OCI-LY1 (cell line): Measurements from ENCODE around the gene TAS1R3.

Source experiments
- H2AFZ ChIP-seq: fragments of 200-600 bp; sonication (generic), shearing (Covaris generic); 2 replicates; pipeline ENCODE4 v1.6.0; 2014; ENCODE audit warnings: antibody characterized with exemption, mild to moderate bottlenecking, low read length
- H3F3A ChIP-seq: fragments of 200-600 bp; sonication (generic), shearing (Covaris generic); 2 replicates; pipeline ENCODE4 v1.6.0; 2014; ENCODE audit warnings: mild to moderate bottlenecking, antibody characterized with exemption, low read length, moderate library complexity; ENCODE audit not compliant: insufficient read depth
- H3K27ac ChIP-seq: fragments of 200-600 bp; sonication (generic); 2 replicates; pipeline ENCODE4 v1.5.1; 2014; ENCODE audit warnings: low read length, mixed run types, mild to moderate bottlenecking, low read depth; ENCODE audit not compliant: poor library complexity, severe bottlenecking
- H3K27me3 ChIP-seq: fragments of 200-600 bp; sonication (generic); 2 replicates; pipeline ENCODE4 v1.6.0; 2014; ENCODE audit warnings: antibody characterized with exemption, mild to moderate bottlenecking, low read length, moderate library complexity; ENCODE audit not compliant: insufficient read depth
- H3K36me3 ChIP-seq: fragments of 200-600 bp; sonication (generic); 2 replicates; pipeline ENCODE4 v1.6.1; 2014; ENCODE audit warnings: mild to moderate bottlenecking, antibody characterized with exemption, low read length, moderate library complexity, mixed read lengths; ENCODE audit not compliant: insufficient read depth
- H3K4me1 ChIP-seq: fragments of 200-600 bp; sonication (generic); 2 replicates; pipeline ENCODE4 v1.5.1; 2014; ENCODE audit warnings: mild to moderate bottlenecking, low read length, moderate library complexity; ENCODE audit not compliant: insufficient read depth, severe bottlenecking
- H3K4me2 ChIP-seq: fragments of 200-600 bp; sonication (generic), shearing (Covaris generic); 2 replicates; pipeline ENCODE4 v1.6.1; 2014; ENCODE audit warnings: low read length
- H3K4me3 ChIP-seq: fragments of 200-600 bp; sonication (generic); 2 replicates; pipeline ENCODE4 v1.5.1; 2014; ENCODE audit warnings: low read length, low read depth, mild to moderate bottlenecking, mixed read lengths; ENCODE audit not compliant: poor library complexity, severe bottlenecking
- H3K79me2 ChIP-seq: fragments of 200-600 bp; shearing (Covaris generic); 2 replicates; pipeline ENCODE4 v1.6.1; 2016; ENCODE audit warnings: mixed run types, low read length, mixed read lengths; ENCODE audit not compliant: insufficient read depth
- H3K9ac ChIP-seq: fragments of 200-600 bp; sonication (generic), shearing (Covaris generic); 2 replicates; pipeline ENCODE4 v1.6.1; 2014; ENCODE audit warnings: mild to moderate bottlenecking, low read length, mixed read lengths
- H3K9me2 ChIP-seq: fragments of 200-600 bp; sonication (generic), shearing (Covaris generic); 2 replicates; pipeline ENCODE4 v1.6.1; 2014; ENCODE audit warnings: low read depth, mild to moderate bottlenecking, low read length, mixed read lengths
- H3K9me3 ChIP-seq: fragments of 200-600 bp; shearing (Covaris generic); 2 replicates; pipeline ENCODE4 v1.6.1; 2014; ENCODE audit warnings: low read length, mixed read lengths
- H4K20me1 ChIP-seq: fragments of 200-600 bp; sonication (generic), shearing (Covaris generic); 2 replicates; pipeline ENCODE4 v1.6.0; 2016; ENCODE audit warnings: mild to moderate bottlenecking, low read length; ENCODE audit not compliant: insufficient read depth
- CTCF ChIP-seq: fragments of 200-600 bp; sonication (generic), shearing (Covaris generic); IDR thresholded peaks from 2 replicates; pipeline ENCODE4 v1.5.1; 2017; ENCODE audit warnings: mild to moderate bottlenecking, antibody characterized with exemption, low read length, moderate library complexity, mixed read lengths
- EZH2 ChIP-seq: fragments of 200-600 bp; sonication (generic), shearing (Covaris generic); IDR thresholded peaks from 2 replicates; pipeline ENCODE4 v1.8.0; 2017; ENCODE audit warnings: borderline replicate concordance, mixed run types, mild to moderate bottlenecking, antibody characterized with exemption, low read length, moderate library complexity, mixed read lengths

The TAS1R3 gene

DNA sequence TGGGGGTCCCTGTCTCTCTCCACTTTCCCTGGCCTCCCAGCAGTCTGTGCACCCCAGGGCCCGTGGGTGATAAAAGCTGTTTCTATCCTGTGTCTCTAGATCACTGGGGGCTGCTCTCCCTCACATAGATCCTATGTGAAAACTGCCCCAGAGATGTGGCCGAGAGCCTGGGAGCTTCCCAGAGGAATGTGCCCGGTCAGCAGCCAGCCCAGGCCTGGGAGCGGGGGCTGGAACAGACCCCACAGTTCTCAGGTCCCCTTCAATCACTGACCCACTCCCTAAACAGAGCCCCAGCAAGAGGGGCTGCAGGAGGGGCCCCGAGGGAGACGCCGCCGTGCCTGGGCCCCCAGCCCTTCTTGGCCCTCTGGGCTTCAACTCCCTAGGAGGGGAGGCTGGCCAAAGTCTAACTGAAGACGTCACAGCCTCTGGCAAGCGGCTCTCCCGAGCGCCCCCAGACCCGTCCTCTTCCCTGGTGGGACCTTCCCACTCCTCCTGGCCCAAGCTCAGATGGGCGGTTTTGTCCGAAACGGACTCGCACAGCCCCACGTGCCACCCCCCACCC is 26.9 kb downstream of the TAS1R3 start:
- peaks cover 7% of the 10 kb centered on the region; the same call in 1 of the 2 replicates for H3K27me3 ChIP-seq
- H4K20me1 ChIP-seq, result no peaks in the 10 kb centered on the region
- no peaks in the 10 kb centered on the region for H3K9me3 ChIP-seq
- no peaks in the 10 kb centered on the region for H3K79me2 ChIP-seq
- H2AFZ ChIP-seq, result no peak overlapping the region
- H3K4me2 ChIP-seq, result 0 out of 2 replicates have a peak overlapping the region, but pooled peaks have one; percentile 23
- H3K4me1 ChIP-seq, result peaks cover 6% of the 10 kb centered on the region
- no peaks in the 10 kb centered on the region for H3K36me3 ChIP-seq
- H3K9me2 ChIP-seq, result no peaks in the 10 kb centered on the region
- no peak overlapping the region for H3K9ac ChIP-seq
- H3F3A ChIP-seq, result no peaks in the 10 kb centered on the region
- H3K27ac ChIP-seq, result no peak overlapping the region
- TF ChIP-seq CTCF, result no peak
- H3K4me3 ChIP-seq, result no peak overlapping the region

GRCh38 chr1:1358433-1359271 is 27.6 kb downstream of the TAS1R3 start, which contains the start of gene MXRA8:
TSS of gene MXRA8 (minus strand) at chr1:1358555. CDS start at chr1:1358504, 51 bp downstream.
- Histone ChIP-seq H3K4me3 (no peak within 1 kb of the TSS), H3K27ac (no peak within 1 kb of the TSS), H3K9me2 (no peaks in the 10 kb centered on the region), H3K4me2 (peak within 1 kb of the TSS; percentile 23; the same call in 1 of the 2 replicates), H3F3A (no peaks in the 10 kb centered on the region), H3K9me3 (no peaks in the 10 kb centered on the region), H3K79me2 (no peaks in the 10 kb centered on the region), H3K36me3 (no peaks in the 10 kb centered on the region), H4K20me1 (no peaks in the 10 kb centered on the region), H3K4me1 (peaks cover 6% of the 10 kb centered on the region), H2AFZ (no peak within 1 kb of the TSS), H3K9ac (no peak within 1 kb of the TSS), H3K27me3 (peaks cover 7% of the 10 kb centered on the region; the same call in 1 of the 2 replicates)
- no peak for TF ChIP-seq CTCF
- TF ChIP-seq EZH2, result no peak

GRCh38 chr1:1359308-1359663 is 28.2 kb downstream of the TAS1R3 start:
- Histone ChIP-seq H3K9me2 (no peaks in the 10 kb centered on the region), H2AFZ (no peak overlapping the region), H3K4me1 (peaks cover 6% of the 10 kb centered on the region), H3K9ac (no peak overlapping the region), H3K27me3 (peaks cover 7% of the 10 kb centered on the region; the same call in 1 of the 2 replicates), H3K9me3 (no peaks in the 10 kb centered on the region), H3K27ac (no peak overlapping the region), H4K20me1 (no peaks in the 10 kb centered on the region), H3K4me2 (no peak overlapping the region), H3K36me3 (no peaks in the 10 kb centered on the region), H3F3A (no peaks in the 10 kb centered on the region), H3K79me2 (no peaks in the 10 kb centered on the region), H3K4me3 (no peak overlapping the region)
- no peak for TF ChIP-seq EZH2
- TF ChIP-seq CTCF, result no peak
